HEK293 (cell line): Measurements from ENCODE around the gene LAMP1.

Experiments used
- BCL11A ChIP-seq: fragments of 450-650 bp; formaldehyde crosslinking; IDR thresholded peaks from 2 replicates; pipeline ENCODE4 v1.5.1; 2016; ENCODE audit warnings: low read depth, missing biosample characterization, missing genetic modification characterization
- KLF10 ChIP-seq: fragments of 450-650 bp; IDR thresholded peaks from 2 replicates; pipeline ENCODE4 v1.5.1; 2018; ENCODE audit warnings: missing biosample characterization, mild to moderate bottlenecking, missing genetic modification characterization
- REPIN1 ChIP-seq: fragments of 450-650 bp; formaldehyde crosslinking; IDR thresholded peaks from 2 replicates; pipeline ENCODE4 v1.5.1; 2017; ENCODE audit warnings: missing biosample characterization, missing genetic modification characterization, low read depth
- SP7 ChIP-seq: fragments of 450-650 bp; formaldehyde crosslinking; IDR thresholded peaks from 2 replicates; pipeline ENCODE4 v1.5.1; 2016; ENCODE audit warnings: missing biosample characterization, missing genetic modification characterization
- ZBTB10 ChIP-seq: fragments of 450-650 bp; formaldehyde crosslinking; IDR thresholded peaks from 2 replicates; pipeline ENCODE4 v1.5.1; 2016; ENCODE audit warnings: missing biosample characterization, missing genetic modification characterization
- ZBTB20 ChIP-seq: fragments of 450-650 bp; formaldehyde crosslinking; IDR thresholded peaks from 2 replicates; pipeline ENCODE4 v1.5.1; 2016; ENCODE audit warnings: missing biosample characterization, missing genetic modification characterization
- ZBTB6 ChIP-seq: fragments of 450-650 bp; formaldehyde crosslinking; IDR thresholded peaks from 2 replicates; pipeline ENCODE4 v1.5.1; 2017; ENCODE audit warnings: missing biosample characterization, missing genetic modification characterization
- ZFP37 ChIP-seq: fragments of 450-650 bp; formaldehyde crosslinking; IDR thresholded peaks from 2 replicates; pipeline ENCODE4 v1.5.1; 2016; ENCODE audit warnings: missing biosample characterization, missing genetic modification characterization
- ZFP41 ChIP-seq: fragments of 450-650 bp; formaldehyde crosslinking; IDR thresholded peaks from 2 replicates; pipeline ENCODE4 v1.5.1; 2016; ENCODE audit warnings: missing biosample characterization, missing genetic modification characterization, borderline replicate concordance
- ZNF132 ChIP-seq: fragments of 450-650 bp; formaldehyde crosslinking; IDR thresholded peaks from 2 replicates; pipeline ENCODE4 v1.5.1; 2017; ENCODE audit warnings: missing biosample characterization, missing genetic modification characterization, borderline replicate concordance
- ZNF169 ChIP-seq: fragments of 450-650 bp; formaldehyde crosslinking; IDR thresholded peaks from 2 replicates; pipeline ENCODE4 v1.5.1; 2016; ENCODE audit warnings: missing biosample characterization, missing genetic modification characterization
- ZNF184 ChIP-seq: fragments of 450-650 bp; IDR thresholded peaks from 2 replicates; pipeline ENCODE4 v1.5.1; 2018; ENCODE audit warnings: missing biosample characterization, mild to moderate bottlenecking, missing genetic modification characterization
- ZNF23 ChIP-seq: fragments of 450-650 bp; formaldehyde crosslinking; IDR thresholded peaks from 2 replicates; pipeline ENCODE4 v1.5.1; 2016; ENCODE audit warnings: missing biosample characterization, missing genetic modification characterization, borderline replicate concordance
- ZNF26 ChIP-seq: fragments of 450-650 bp; formaldehyde crosslinking; IDR thresholded peaks from 2 replicates; pipeline ENCODE4 v1.5.1; 2016; ENCODE audit warnings: missing biosample characterization, missing genetic modification characterization
- ZNF266 ChIP-seq: fragments of 450-650 bp; formaldehyde crosslinking; IDR thresholded peaks from 2 replicates; pipeline ENCODE4 v1.5.1; 2016; ENCODE audit warnings: missing biosample characterization, missing genetic modification characterization, low read depth
- ZNF501 ChIP-seq: fragments of 450-650 bp; formaldehyde crosslinking; IDR thresholded peaks from 2 replicates; pipeline ENCODE4 v1.5.1; 2016; ENCODE audit warnings: missing biosample characterization, missing genetic modification characterization
- ZNF518A ChIP-seq: fragments of 450-650 bp; formaldehyde crosslinking; conservative IDR thresholded peaks from 2 replicates; pipeline ENCODE4 v1.5.1; 2016; ENCODE audit warnings: low read depth, missing biosample characterization, missing genetic modification characterization
- ZNF555 ChIP-seq: fragments of 450-650 bp; formaldehyde crosslinking; conservative IDR thresholded peaks from 2 replicates; pipeline ENCODE4 v1.5.1; 2017; ENCODE audit warnings: missing biosample characterization, mild to moderate bottlenecking, missing genetic modification characterization, inconsistent platforms
- ZNF670 ChIP-seq: fragments of 450-650 bp; formaldehyde crosslinking; IDR thresholded peaks from 2 replicates; pipeline ENCODE4 v1.5.1; 2016; ENCODE audit warnings: missing biosample characterization, missing genetic modification characterization, low read depth
- ZNF792 ChIP-seq: fragments of 450-650 bp; formaldehyde crosslinking; IDR thresholded peaks from 2 replicates; pipeline ENCODE4 v1.5.1; 2016; ENCODE audit warnings: missing biosample characterization, missing genetic modification characterization
- ZNF837 ChIP-seq: fragments of 450-650 bp; formaldehyde crosslinking; IDR thresholded peaks from 2 replicates; pipeline ENCODE4 v1.5.1; 2016; ENCODE audit warnings: missing biosample characterization, missing genetic modification characterization

The LAMP1 gene

GRCh38 chr13:113296823-113297369 lies at the start of gene LAMP1 (continued):
- TF ChIP-seq ZNF518A (tag by site-specific recombination) (peak; percentile 75), SP7 (tag by site-specific recombination) (peak; percentile 95), REPIN1 (tag by site-specific recombination) (peak; percentile 64; the same call in 1 of the 2 replicates), ZNF670 (tag by site-specific recombination) (no peak), ZFP41 (no peak), ZNF26 (tag by site-specific recombination) (no peak), KLF10 (tag by site-specific recombination) (peak; percentile 97), ZNF184 (tag by site-specific recombination) (peak; percentile 85; the same call in 1 of the 2 replicates), ZNF837 (tag by site-specific recombination) (no peak), ZFP37 (peak; percentile 92), ZNF501 (tag by site-specific recombination) (peak; percentile 99), BCL11A (tag by site-specific recombination) (0 out of 2 replicates have a peak, but pooled peaks have one; percentile 36), ZNF792 (tag by site-specific recombination) (0 out of 2 replicates have a peak, but pooled peaks have one; percentile 44), ZNF169 (tag by site-specific recombination) (0 out of 2 replicates have a peak, but pooled peaks have one; percentile 39), ZNF23 (tag by site-specific recombination) (no peak), ZBTB10 (peak; percentile 54; the same call in 1 of the 2 replicates), ZNF266 (0 out of 2 replicates have a peak, but pooled peaks have one; percentile 18), ZBTB20 (tag by site-specific recombination) (peak; percentile 60; the same call in 1 of the 2 replicates), ZNF132 (tag by site-specific recombination) (no peak), ZBTB6 (tag by site-specific recombination) (peak; percentile 77), ZNF555 (no peak)
- TF ChIP-seq, all 188 proteins: peak for 114
